ENCODE results near the gene SIGLEC9.

The SIGLEC9 gene

GRCh38 chr19:51091895-51092873 lies 32.5 kb upstream of the SIGLEC9 start:
- Mint-ChIP-seq H3K4me1 (peaks cover 3% of the 10 kb centered on the region), H3K4me3 (no peak overlapping the region), H3K27ac (no peak overlapping the region), H3K36me3 (ENCODE audit: low read depth) (peaks cover 8% of the 10 kb centered on the region), H3K9me3 (no peaks in the 10 kb centered on the region), H3K27me3 (no peaks in the 10 kb centered on the region)
- no peak for DNase-seq
- ATAC-seq = no peak

DNA sequence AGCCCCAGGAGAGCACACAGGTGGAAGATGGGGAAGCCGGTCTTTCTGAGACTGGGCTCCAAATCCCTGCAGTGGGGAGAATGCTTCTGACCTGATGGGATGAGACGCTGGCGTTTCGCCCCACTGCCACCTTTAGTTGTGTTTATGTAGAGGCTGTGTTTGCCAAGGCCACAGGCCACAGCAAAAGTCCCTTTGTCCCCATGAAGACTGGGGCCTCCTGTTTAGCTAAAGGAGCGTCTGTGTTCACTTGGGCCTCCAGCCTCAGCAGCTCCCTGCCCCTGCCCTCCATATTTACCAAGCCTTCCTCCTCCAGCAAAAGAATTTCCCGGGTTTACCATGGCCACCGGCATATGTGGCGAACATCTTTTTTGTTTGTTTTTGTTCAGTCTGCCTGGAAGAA lies 31.6 kb upstream of the SIGLEC9 start:
- Mint-ChIP-seq H3K9me3 (no peaks in the 10 kb centered on the region), H3K27ac (no peak overlapping the region), H3K27me3 (no peaks in the 10 kb centered on the region), H3K4me3 (no peak overlapping the region), H3K36me3 (ENCODE audit: low read depth) (peaks cover 11% of the 10 kb centered on the region), H3K4me1 (peaks cover 3% of the 10 kb centered on the region)
- ATAC-seq (no peak), DNase-seq (no peak)

DNA sequence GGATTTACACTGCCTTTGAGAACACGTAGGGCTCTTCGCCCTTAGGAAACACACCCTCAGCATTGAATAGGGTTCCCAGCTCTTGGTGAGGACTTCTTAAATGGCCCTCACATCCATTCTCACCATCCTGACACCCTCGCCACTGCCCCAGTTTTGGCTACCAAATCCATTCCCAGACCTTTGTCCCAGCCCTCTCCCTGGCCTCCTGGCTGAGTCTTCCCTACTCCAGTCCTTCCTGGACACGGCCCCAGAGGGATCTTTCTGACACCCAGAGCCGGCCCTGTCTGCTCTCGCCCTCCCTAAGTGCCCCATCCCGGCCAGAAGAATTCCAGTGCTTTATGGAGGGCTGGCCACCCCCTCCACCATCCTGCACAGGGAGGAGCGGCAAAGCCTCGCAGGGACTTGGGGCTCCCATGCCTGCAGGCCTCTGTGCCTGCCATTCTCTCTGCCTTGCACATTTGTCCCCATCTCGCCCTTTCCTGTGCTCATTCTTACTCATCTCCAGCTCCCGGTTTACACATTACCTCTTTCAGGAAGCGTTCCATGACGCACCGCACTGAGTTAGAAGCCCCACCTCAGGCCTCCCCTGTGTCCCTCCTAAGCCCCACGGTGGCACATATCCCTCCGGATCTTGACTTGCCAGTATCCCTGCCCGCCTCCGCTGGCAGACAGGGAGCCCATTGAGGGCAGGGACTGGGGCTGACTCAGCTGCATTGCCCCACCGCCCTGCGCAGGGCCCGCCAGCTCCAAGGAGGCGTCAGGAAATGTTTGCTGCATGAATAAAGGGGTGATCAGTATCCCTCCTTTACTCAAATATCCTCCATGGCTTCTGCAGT lies 31.0 kb upstream of the SIGLEC9 start:
- Mint-ChIP-seq H3K4me1 (peaks cover 3% of the 10 kb centered on the region), H3K27ac (no peak overlapping the region), H3K4me3 (no peak overlapping the region), H3K36me3 (ENCODE audit: low read depth) (peaks cover 11% of the 10 kb centered on the region), H3K27me3 (no peaks in the 10 kb centered on the region), H3K9me3 (no peaks in the 10 kb centered on the region)
- ATAC-seq (no peak), DNase-seq (no peak)

GRCh38 chr19:51094696-51095279 lies 29.9 kb upstream of the SIGLEC9 start:
- Mint-ChIP-seq H3K27ac (no peak overlapping the region), H3K36me3 (ENCODE audit: low read depth) (peaks cover 13% of the 10 kb centered on the region), H3K9me3 (no peaks in the 10 kb centered on the region), H3K4me3 (no peak overlapping the region), H3K4me1 (peaks cover 5% of the 10 kb centered on the region), H3K27me3 (no peaks in the 10 kb centered on the region)
- DNase-seq = peak; percentile 38
- ATAC-seq = no peak

GRCh38 chr19:51096473-51097165 lies 28.1 kb upstream of the SIGLEC9 start:
- Mint-ChIP-seq H3K27ac (no peak overlapping the region), H3K4me3 (no peak overlapping the region), H3K27me3 (no peaks in the 10 kb centered on the region), H3K9me3 (no peaks in the 10 kb centered on the region), H3K36me3 (ENCODE audit: low read depth) (peaks cover 13% of the 10 kb centered on the region), H3K4me1 (peaks cover 5% of the 10 kb centered on the region)
- DNase-seq (no peak), ATAC-seq (no peak)

DNA sequence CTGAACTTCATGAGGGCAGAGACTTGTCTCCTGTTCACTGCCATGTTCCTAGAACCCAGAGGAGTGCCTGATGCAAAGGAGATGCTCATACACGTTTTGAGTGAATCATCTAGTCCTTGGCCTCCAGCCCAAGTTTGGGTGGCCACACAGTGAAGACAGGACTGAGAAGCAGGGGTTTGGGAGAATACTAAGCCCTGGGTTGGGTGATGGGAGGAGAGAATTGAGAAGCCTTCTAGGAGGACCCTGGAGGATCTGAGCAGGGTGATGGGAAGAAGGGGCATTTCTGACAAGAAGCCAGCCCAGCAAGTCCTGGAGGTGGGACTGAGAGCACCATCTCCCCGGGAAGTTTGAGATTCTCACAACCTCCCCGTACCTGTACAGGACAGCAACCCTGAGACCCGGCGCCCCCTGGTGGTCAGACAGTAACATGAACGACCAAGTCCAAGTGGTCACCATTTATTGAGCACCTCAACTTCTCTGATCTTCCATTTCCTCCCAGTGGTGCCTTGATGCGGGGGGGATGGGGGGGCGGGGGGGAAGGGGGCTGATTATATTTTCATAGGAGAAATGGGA lies 27.5 kb upstream of the SIGLEC9 start:
- no peak overlapping the region for H3K27ac Mint-ChIP-seq
- ATAC-seq (peak; percentile 45), DNase-seq (peak; percentile 84)
- peaks cover 5% of the 10 kb centered on the region for H3K4me1 Mint-ChIP-seq
- no peak overlapping the region for H3K4me3 Mint-ChIP-seq
- peaks cover 13% of the 10 kb centered on the region for H3K36me3 Mint-ChIP-seq (ENCODE audit: low read depth)
- no peaks in the 10 kb centered on the region for H3K27me3 Mint-ChIP-seq
- H3K9me3 Mint-ChIP-seq = no peaks in the 10 kb centered on the region

- no peak overlapping the region for H3K4me3 Mint-ChIP-seq
- no peaks in the 10 kb centered on the region for H3K9me3 Mint-ChIP-seq
- no peak overlapping the region for H3K27ac Mint-ChIP-seq
- no peaks in the 10 kb centered on the region for H3K27me3 Mint-ChIP-seq
- peaks cover 17% of the 10 kb centered on the region for H3K36me3 Mint-ChIP-seq (ENCODE audit: low read depth)
- peaks cover 10% of the 10 kb centered on the region for H3K4me1 Mint-ChIP-seq
- ATAC-seq = no peak
- no peak for DNase-seq
These were observed 26.9 kb upstream of the SIGLEC9 start for GRCh38 chr19:51097796-51098195.

DNA sequence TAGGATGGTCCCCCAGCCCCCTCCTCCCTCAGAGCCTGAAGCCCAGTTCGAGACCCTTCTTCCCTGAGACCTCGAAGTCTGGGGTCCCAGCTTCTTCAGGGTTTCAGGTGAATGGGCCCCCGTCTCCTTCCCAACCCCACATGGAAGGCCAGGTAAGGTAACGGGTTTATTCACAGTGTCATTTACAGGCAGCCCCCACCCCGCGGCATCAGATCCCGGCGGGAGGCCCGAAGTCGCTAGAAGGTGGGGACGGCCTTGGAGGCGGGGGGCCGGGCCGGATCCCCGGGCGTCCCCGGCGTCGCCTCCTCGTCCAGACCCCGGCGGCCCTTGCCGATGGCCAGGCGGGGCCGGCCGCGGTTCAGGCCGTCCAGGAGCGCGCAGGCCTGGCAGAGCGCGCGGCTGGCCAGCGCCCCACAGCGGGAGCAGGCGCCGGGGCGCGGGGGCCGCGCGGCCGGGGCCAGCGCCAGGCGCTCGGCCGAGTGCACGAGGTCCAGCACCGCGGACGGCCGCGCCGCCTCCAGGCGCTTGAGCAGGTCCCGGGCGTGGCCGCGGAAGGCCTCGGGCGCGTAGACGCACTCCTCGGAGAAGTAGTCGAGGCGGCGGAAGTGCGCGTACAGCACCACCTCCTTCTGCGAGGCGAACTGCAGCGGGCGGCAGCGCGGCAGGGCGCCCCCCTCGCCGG lies 26.2 kb upstream of the SIGLEC9 start:
- Mint-ChIP-seq H3K36me3 (ENCODE audit: low read depth) (peaks cover 22% of the 10 kb centered on the region), H3K4me3 (peak overlapping the region; percentile 45), H3K4me1 (peaks cover 13% of the 10 kb centered on the region), H3K27me3 (no peaks in the 10 kb centered on the region), H3K9me3 (no peaks in the 10 kb centered on the region), H3K27ac (no peak overlapping the region)
- ATAC-seq (peak; percentile 55), DNase-seq (no peak)

DNA sequence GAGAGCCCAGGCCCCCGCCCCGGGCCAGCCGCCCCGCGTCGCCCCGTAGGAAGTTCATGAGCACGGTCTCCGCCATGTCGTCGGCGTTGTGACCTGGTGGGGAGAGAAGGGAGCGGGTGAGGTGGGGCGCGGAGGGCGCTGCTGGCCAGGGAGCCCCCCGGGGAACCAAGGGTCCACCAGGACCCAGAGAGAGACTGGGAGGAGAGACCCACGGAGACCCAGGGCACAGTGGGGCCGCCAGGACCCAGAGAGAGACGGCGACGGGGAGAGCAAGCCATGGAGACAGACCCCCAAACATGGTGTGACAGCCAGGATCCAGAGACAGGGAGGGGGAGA lies 25.7 kb upstream of the SIGLEC9 start:
- peak overlapping the region; percentile 45 for H3K4me3 Mint-ChIP-seq
- H3K9me3 Mint-ChIP-seq = no peaks in the 10 kb centered on the region
- H3K27me3 Mint-ChIP-seq = no peaks in the 10 kb centered on the region
- ATAC-seq (peak; percentile 21), DNase-seq (no peak)
- H3K4me1 Mint-ChIP-seq = peaks cover 17% of the 10 kb centered on the region
- H3K36me3 Mint-ChIP-seq (ENCODE audit: low read depth) = peaks cover 23% of the 10 kb centered on the region
- no peak overlapping the region for H3K27ac Mint-ChIP-seq

DNA sequence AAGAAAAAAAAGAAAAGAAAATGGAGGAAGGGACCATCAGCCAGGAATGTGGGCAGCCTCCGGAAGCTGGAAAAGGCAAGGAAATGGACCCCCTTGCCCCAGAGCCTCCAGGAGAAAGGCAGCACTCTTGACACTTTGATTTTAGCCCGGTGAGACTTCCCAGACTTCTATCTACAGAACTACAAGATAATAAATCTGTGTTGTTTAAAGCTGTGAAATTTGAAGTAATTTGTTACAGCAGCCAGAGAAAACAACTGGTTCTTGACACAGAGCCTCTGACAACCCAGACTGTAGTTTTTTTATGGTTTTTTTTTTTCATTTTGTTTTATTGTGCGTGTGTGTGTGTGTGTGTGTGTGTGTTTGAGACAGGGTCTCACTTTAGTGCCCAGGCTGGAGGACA lies 24.1 kb upstream of the SIGLEC9 start:
- peaks cover 24% of the 10 kb centered on the region for H3K4me1 Mint-ChIP-seq
- no peak overlapping the region for H3K4me3 Mint-ChIP-seq
- no peak overlapping the region for H3K27ac Mint-ChIP-seq
- peaks cover 30% of the 10 kb centered on the region for H3K36me3 Mint-ChIP-seq (ENCODE audit: low read depth)
- DNase-seq = no peak
- no peak for ATAC-seq
- no peaks in the 10 kb centered on the region for H3K9me3 Mint-ChIP-seq
- no peaks in the 10 kb centered on the region for H3K27me3 Mint-ChIP-seq

- DNase-seq (no peak), ATAC-seq (no peak)
- Mint-ChIP-seq H3K27ac (no peak overlapping the region), H3K4me1 (peaks cover 29% of the 10 kb centered on the region), H3K4me3 (no peak overlapping the region), H3K27me3 (no peaks in the 10 kb centered on the region), H3K9me3 (no peaks in the 10 kb centered on the region), H3K36me3 (ENCODE audit: low read depth) (peaks cover 33% of the 10 kb centered on the region)
These were observed 23.4 kb upstream of the SIGLEC9 start for GRCh38 chr19:51101171-51101865.

DNA sequence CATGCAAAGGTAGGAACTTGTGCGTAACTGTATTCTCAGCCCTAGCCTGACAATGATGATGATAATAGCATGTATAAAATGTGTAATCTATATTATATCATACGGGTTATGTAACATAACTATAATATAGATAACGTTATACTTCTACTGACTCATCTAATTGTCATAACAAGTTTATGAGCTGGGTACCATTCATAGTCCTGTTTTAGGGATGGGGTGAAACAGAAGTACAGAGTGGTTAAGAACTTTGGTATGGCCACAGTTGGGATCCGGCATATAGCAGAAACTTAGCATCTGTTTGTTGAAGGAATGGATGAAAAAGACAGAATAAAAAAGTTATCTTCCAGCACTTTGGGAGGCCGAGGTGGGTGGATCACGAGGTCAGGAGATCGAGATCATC lies 21.7 kb upstream of the SIGLEC9 start:
- H3K4me1 Mint-ChIP-seq = peaks cover 38% of the 10 kb centered on the region
- H3K27ac Mint-ChIP-seq = peak overlapping the region; percentile 38
- peaks cover 30% of the 10 kb centered on the region for H3K36me3 Mint-ChIP-seq (ENCODE audit: low read depth)

DNA sequence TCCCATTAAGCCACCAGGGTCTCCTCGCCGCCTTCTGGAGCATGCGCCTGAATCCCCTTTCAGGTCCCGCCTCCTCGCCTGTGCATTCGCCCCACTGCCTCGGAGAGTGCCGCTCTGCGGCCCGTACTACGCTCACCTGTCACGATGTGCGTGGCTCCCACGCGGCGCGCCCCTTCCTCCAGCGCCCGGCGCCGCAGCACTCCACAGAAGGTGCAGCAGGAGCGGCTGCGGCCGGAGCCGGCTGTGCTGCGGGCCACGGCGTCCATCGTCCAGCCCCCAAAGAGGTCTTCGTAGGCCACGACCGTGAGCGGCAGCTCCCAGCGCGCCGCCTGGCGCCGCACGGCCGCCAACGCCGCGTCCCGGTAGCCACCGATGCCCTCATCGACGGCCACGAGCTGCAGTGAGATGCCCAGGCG lies 20.8 kb upstream of the SIGLEC9 start:
- DNase-seq (no peak), ATAC-seq (no peak)
- H3K27me3 Mint-ChIP-seq = peaks cover 2% of the 10 kb centered on the region
- peaks cover 30% of the 10 kb centered on the region for H3K36me3 Mint-ChIP-seq (ENCODE audit: low read depth)
- peaks cover 44% of the 10 kb centered on the region for H3K4me1 Mint-ChIP-seq
- H3K27ac Mint-ChIP-seq = no peak overlapping the region
- no peak overlapping the region for H3K4me3 Mint-ChIP-seq
- H3K9me3 Mint-ChIP-seq = no peaks in the 10 kb centered on the region

More for the DNA sequence above, 21.7 kb upstream of the SIGLEC9 start:
- DNase-seq (no peak), ATAC-seq (no peak)
- no peaks in the 10 kb centered on the region for H3K9me3 Mint-ChIP-seq
- no peaks in the 10 kb centered on the region for H3K27me3 Mint-ChIP-seq
- no peak overlapping the region for H3K4me3 Mint-ChIP-seq

Data from activated naive CD8-positive, alpha-beta T cell treated with anti-CD3 and anti-CD28 coated beads, Interleukin-2, amount 50 U/mL, for 24 hours (primary cell).